Fibroblast of lung (primary cell): ENCODE measurements around the gene SLC35B4. TPM values are rescaled to one million over a fixed set of nuclear protein-coding genes. Genes with fewer than 3 reads are reported as not detected.

Experiments
- DNase-seq, 2 donors: peaks; one replicate each; pipeline versions ENCODE4 v3.0.0 to v3.0.0-alpha.2; 2010; ENCODE audit warnings: low read depth in 2 of 2
- H2AFZ ChIP-seq: 2 replicates; pipeline ENCODE4 v1.5.1; 2012; ENCODE audit warnings: low read length, control low read depth, inconsistent platforms
- H3K27ac ChIP-seq: 2 replicates; pipeline ENCODE4 v1.5.1; 2011; ENCODE audit warnings: low read length, control low read depth; ENCODE audit not compliant: insufficient read depth
- H3K27me3 ChIP-seq: 2 replicates; pipeline ENCODE4 v1.5.1; 2011; ENCODE audit warnings: mild to moderate bottlenecking, low read length; ENCODE audit not compliant: control insufficient read depth, insufficient read depth
- H3K36me3 ChIP-seq: 2 replicates; pipeline ENCODE4 v1.5.1; 2011; ENCODE audit warnings: low read length; ENCODE audit not compliant: control insufficient read depth, insufficient read depth
- H3K4me1 ChIP-seq: 2 replicates; pipeline ENCODE4 v1.5.1; 2011; ENCODE audit warnings: low read length; ENCODE audit not compliant: control insufficient read depth, insufficient read depth; ENCODE audit errors: extremely low read depth
- H3K4me2 ChIP-seq: 2 replicates; pipeline ENCODE4 v1.5.1; 2011; ENCODE audit warnings: low read length, control low read depth; ENCODE audit not compliant: insufficient read depth; ENCODE audit errors: extremely low read depth
- H3K4me3 ChIP-seq, 4 experiments: fragments of 200-600 bp in 1 of 4; sonication (generic) in 1 of 4; replicated peaks in 1 of 4; 2 replicates each; pipeline ENCODE4 v1.5.1; 2011 to 2016; ENCODE audit warnings: low read length in 4 of 4, low read depth in 3 of 4, mild to moderate bottlenecking in 3 of 4, control low read depth in 2 of 4, inconsistent platforms in 1 of 4, mixed read lengths in 1 of 4; ENCODE audit not compliant: insufficient read depth in 1 of 4; ENCODE audit errors: control extremely low read depth in 1 of 4
- H3K79me2 ChIP-seq: 2 replicates; pipeline ENCODE4 v1.5.1; 2012; ENCODE audit warnings: mild to moderate bottlenecking, low read length, inconsistent platforms; ENCODE audit not compliant: control insufficient read depth, insufficient read depth
- H3K9ac ChIP-seq: 2 replicates; pipeline ENCODE4 v1.5.1; 2011; ENCODE audit warnings: mild to moderate bottlenecking, low read length, control low read depth; ENCODE audit not compliant: insufficient read depth
- H3K9me3 ChIP-seq: 2 replicates; pipeline ENCODE4 v1.5.1; 2012; ENCODE audit warnings: low read depth, low read length; ENCODE audit not compliant: control insufficient read depth, insufficient read depth
- H4K20me1 ChIP-seq: 2 replicates; pipeline ENCODE4 v1.5.1; 2011; ENCODE audit warnings: low read length; ENCODE audit not compliant: control insufficient read depth, insufficient read depth; ENCODE audit errors: extremely low read depth
- EZH2 ChIP-seq: IDR thresholded peaks from 2 replicates; pipeline ENCODE4 v1.5.1; 2012; ENCODE audit warnings: low read length, control low read depth, mild to moderate bottlenecking; ENCODE audit errors: missing control alignments
- polyA plus RNA-seq, 2 donors: library from polyadenylated mRNA; depleted of rRNA in 1 of 2; stranded (reverse) in 1 of 2; unstranded in 1 of 2; fragments of >200 nt; gene quantifications; 2 replicates each; pipeline ENCODE4 v1.2.1, GENCODE V29; 2011 to 2012; ENCODE audit warnings: missing spikeins in 1 of 2
- total RNA-seq: library from RNA; depleted of rRNA; stranded (reverse); fragments of >200 nt; gene quantifications from 2 replicates; pipeline ENCODE4 v1.2.1, GENCODE V29; 2014
- TF ChIP-seq, protein P1 (sequence below), 2 donors: IDR thresholded peaks in 1 of 2; conservative IDR thresholded peaks in 1 of 2; 1 replicate in 1 of 2; 2 replicates in 1 of 2; pipeline ENCODE4 v1.5.1; 2011 to 2012; ENCODE audit warnings: low read length in 2 of 2, control low read depth in 1 of 2, inconsistent platforms in 1 of 2, low read depth in 1 of 2, mild to moderate bottlenecking in 1 of 2

SLC35B4 gene
- total and polyA plus RNA-seq, 2 donors (not counting 1 experiment from before 2014, with no cell fraction given), result 13.7 to 20.1 TPM

DNA sequence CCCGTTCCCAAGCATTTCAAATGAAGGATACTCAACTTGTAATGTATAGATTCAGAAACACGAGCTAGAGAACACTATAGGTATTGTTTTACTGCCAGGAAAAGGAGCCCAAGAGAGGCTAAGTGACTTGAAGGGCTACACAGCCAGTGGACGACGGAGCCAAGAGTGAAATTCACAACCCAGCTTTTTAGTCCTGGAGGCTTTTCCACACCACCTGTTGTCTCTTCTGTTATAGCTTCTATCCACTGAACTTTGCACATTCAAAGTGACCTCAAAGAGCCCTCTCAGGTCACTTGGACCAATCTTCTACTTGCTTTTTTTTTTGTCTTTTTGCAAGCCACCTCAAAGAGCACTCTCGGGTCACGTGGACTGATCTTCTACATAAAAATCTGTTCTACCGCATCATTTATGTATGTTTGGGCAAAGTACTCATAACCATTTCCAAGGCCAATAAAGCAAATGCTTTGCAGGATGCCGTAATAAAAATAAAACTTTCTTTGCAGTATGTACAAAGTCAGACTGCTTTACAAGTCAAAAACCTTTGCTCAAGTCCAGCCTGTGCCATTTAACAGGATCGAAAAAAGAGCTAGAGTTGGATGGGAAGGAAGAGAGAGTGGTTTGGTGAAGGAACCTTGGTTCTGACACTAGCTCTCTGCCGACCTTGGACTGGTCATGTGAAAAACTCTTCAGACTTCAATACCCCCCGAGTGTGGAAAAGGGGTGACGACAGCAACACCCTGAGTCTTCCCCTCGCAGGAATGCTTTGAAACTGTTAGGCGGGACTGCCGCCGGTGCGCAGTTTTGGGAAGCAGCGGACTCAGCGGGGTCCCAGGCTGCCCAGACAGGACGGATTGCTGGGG, 821 bp downstream of the SLC35B4 start:
- Histone ChIP-seq H3K27ac (peak overlapping the region; percentile 74), H3K9me3 (no peaks in the 10 kb centered on the region), H3K4me1 (peaks cover 4% of the 10 kb centered on the region), H3K27me3 (no peaks in the 10 kb centered on the region), H3K9ac (peak overlapping the region; percentile 79), H2AFZ (peak overlapping the region; percentile 66), H3K36me3 (no peaks in the 10 kb centered on the region), H3K4me3 (peak overlapping the region; percentile 74 to 95 (median 82)), H3K79me2 (peaks cover 7% of the 10 kb centered on the region), H3K4me2 (peak overlapping the region; percentile 93), H4K20me1 (no peaks in the 10 kb centered on the region)
- DNase-seq, result peak; percentile 31 to 46
- TF ChIP-seq, protein P1, sequence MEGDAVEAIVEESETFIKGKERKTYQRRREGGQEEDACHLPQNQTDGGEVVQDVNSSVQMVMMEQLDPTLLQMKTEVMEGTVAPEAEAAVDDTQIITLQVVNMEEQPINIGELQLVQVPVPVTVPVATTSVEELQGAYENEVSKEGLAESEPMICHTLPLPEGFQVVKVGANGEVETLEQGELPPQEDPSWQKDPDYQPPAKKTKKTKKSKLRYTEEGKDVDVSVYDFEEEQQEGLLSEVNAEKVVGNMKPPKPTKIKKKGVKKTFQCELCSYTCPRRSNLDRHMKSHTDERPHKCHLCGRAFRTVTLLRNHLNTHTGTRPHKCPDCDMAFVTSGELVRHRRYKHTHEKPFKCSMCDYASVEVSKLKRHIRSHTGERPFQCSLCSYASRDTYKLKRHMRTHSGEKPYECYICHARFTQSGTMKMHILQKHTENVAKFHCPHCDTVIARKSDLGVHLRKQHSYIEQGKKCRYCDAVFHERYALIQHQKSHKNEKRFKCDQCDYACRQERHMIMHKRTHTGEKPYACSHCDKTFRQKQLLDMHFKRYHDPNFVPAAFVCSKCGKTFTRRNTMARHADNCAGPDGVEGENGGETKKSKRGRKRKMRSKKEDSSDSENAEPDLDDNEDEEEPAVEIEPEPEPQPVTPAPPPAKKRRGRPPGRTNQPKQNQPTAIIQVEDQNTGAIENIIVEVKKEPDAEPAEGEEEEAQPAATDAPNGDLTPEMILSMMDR (conservative IDR thresholded peaks at IDR 0.05 in 1 of 2, IDR thresholded peaks at IDR 0.05 in 1 of 2; ENCODE audit: low read depth in 1 of 2, low read length in 2 of 2), result no peak
- no peak for TF ChIP-seq EZH2

DNA sequence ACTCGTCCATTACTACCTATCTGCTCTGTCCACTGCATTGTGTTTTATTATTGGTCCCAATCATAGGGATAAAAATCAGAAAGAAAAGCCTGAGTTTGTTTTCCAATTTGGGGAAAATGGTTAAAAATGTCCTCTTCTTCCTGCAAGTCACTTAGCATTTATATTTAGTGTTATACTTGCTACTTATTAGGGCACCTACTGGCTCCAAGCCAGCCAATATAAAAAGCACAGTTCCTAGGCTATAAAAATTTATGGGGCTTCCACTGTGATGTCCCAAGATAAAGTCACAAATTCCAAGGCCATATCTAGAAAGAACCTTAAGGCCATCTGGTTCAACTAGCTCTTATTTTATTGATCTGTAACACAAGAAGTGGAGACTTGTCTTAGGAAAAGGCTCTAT, 3.2 kb downstream of the SLC35B4 start:
- H3K4me1 ChIP-seq, result peaks cover 4% of the 10 kb centered on the region
- no peak overlapping the region for H3K4me3 ChIP-seq
- H4K20me1 ChIP-seq, result no peaks in the 10 kb centered on the region
- DNase-seq, result no peak
- H3K36me3 ChIP-seq, result no peaks in the 10 kb centered on the region
- no peaks in the 10 kb centered on the region for H3K27me3 ChIP-seq
- H3K9ac ChIP-seq, result no peak overlapping the region
- no peaks in the 10 kb centered on the region for H3K9me3 ChIP-seq
- peaks cover 7% of the 10 kb centered on the region for H3K79me2 ChIP-seq
- H2AFZ ChIP-seq, result no peak overlapping the region
- H3K4me2 ChIP-seq, result no peak overlapping the region
- TF ChIP-seq, protein P1 (conservative IDR thresholded peaks at IDR 0.05 in 1 of 2, IDR thresholded peaks at IDR 0.05 in 1 of 2; ENCODE audit: low read depth in 1 of 2, low read length in 2 of 2), result no peak
- no peak for TF ChIP-seq EZH2
- H3K27ac ChIP-seq, result no peak overlapping the region

DNA sequence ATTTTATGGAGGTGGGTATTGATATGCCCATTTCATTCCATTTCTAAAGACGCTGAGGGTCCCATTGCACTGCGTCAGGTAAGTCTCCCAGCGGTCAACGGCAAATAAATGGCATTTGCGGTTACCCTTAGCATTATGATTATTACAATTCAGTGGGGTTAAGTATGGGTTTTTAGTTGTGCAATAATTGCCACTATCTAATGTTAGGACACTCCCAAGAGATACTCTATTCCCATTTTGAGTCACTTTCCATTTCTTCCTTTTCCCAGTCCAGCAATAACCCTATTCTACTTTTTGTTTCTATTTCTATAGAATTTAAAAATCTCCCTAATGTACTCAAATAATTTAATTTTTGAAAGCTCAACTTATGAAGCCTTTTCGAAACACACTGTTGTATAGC, 4.0 kb downstream of the SLC35B4 start:
- no peaks in the 10 kb centered on the region for H3K27me3 ChIP-seq
- H2AFZ ChIP-seq, result no peak overlapping the region
- no peak overlapping the region for H3K4me3 ChIP-seq
- H3K4me2 ChIP-seq, result no peak overlapping the region
- H3K4me1 ChIP-seq, result peaks cover 4% of the 10 kb centered on the region
- H3K9ac ChIP-seq, result no peak overlapping the region
- H3K27ac ChIP-seq, result no peak overlapping the region
- no peaks in the 10 kb centered on the region for H3K9me3 ChIP-seq
- H3K79me2 ChIP-seq, result peaks cover 7% of the 10 kb centered on the region
- no peaks in the 10 kb centered on the region for H3K36me3 ChIP-seq
- H4K20me1 ChIP-seq, result no peaks in the 10 kb centered on the region
- TF ChIP-seq EZH2, result no peak
- TF ChIP-seq, protein P1 (conservative IDR thresholded peaks at IDR 0.05 in 1 of 2, IDR thresholded peaks at IDR 0.05 in 1 of 2; ENCODE audit: low read depth in 1 of 2, low read length in 2 of 2), result no peak
- no peak for DNase-seq
